Lower lobe of right lung (tissue), 2 donors: Measurements from ENCODE around the gene FCER1G. TPM values are rescaled to one million over a fixed set of nuclear protein-coding genes. Genes with fewer than 3 reads are reported as not detected.

Source experiments
- ATAC-seq, 2 donors: fragments of 200-7000 bp; cut with Tn5 transposase; one replicate each; pipeline ENCODE4 v1.9.1; 2020 to 2022; ENCODE audit warnings: mild to moderate bottlenecking in 2 of 2, moderate library complexity in 2 of 2
- DNase-seq: peaks from one replicate; pipeline ENCODE4 v3.0.0-alpha.2; 2020
- H3K27ac ChIP-seq: fragments of 200-600 bp; one replicate; pipeline ENCODE4 v1.8.0; 2022
- H3K27me3 ChIP-seq: fragments of 200-600 bp; one replicate; pipeline ENCODE4 v1.8.0; 2022; ENCODE audit warnings: low read depth
- H3K36me3 ChIP-seq: fragments of 200-600 bp; one replicate; pipeline ENCODE4 v1.8.0; 2022; ENCODE audit warnings: mild to moderate bottlenecking
- H3K4me1 ChIP-seq: fragments of 200-600 bp; one replicate; pipeline ENCODE4 v1.8.0; 2022
- H3K4me3 ChIP-seq: fragments of 200-600 bp; one replicate; pipeline ENCODE4 v1.8.0; 2022; ENCODE audit warnings: mild to moderate bottlenecking
- H3K9me3 ChIP-seq: fragments of 200-600 bp; one replicate; pipeline ENCODE4 v1.8.0; 2022
- CTCF ChIP-seq: fragments of 200-600 bp; IDR thresholded peaks from one replicate; pipeline ENCODE4 v1.8.0; 2022; ENCODE audit warnings: antibody characterized with exemption, mild to moderate bottlenecking
- intact Hi-C: fragments of 100-400 bp; cut with DNase I; formaldehyde crosslinking; loops from one replicate; pipeline ENCODE4 v1.11.0; 2022
- total RNA-seq: library from RNA; stranded (reverse); fragmentation: NEBNext Ultra II Directional; extraction: Animal tissue kit (Norgen Biotek cat#: 25700); gene quantifications from one replicate; pipeline ENCODE4 v1.2.1, GENCODE V29; 2021
- donor health status: DM: no; HTN: yes; CAD: no; lungs with severe emphysema.

FCER1G gene
- total RNA-seq, 1 donor from 2014 or later = 283 TPM

- ATAC-seq = no peak
- intact Hi-C loops = no loop called here
- Histone ChIP-seq H3K27ac (peak overlapping the region; percentile 93), H3K4me3 (peak overlapping the region; percentile 40), H3K4me1 (peaks cover 88% of the 10 kb centered on the region), H3K36me3 (peaks cover under 1% of the 10 kb centered on the region), H3K9me3 (no peaks in the 10 kb centered on the region), H3K27me3 (no peaks in the 10 kb centered on the region)
- DNase-seq = no peak
- no peak for TF ChIP-seq CTCF
Observed at GRCh38 chr1:161198194-161198896, 16.8 kb upstream of the FCER1G start.

DNA sequence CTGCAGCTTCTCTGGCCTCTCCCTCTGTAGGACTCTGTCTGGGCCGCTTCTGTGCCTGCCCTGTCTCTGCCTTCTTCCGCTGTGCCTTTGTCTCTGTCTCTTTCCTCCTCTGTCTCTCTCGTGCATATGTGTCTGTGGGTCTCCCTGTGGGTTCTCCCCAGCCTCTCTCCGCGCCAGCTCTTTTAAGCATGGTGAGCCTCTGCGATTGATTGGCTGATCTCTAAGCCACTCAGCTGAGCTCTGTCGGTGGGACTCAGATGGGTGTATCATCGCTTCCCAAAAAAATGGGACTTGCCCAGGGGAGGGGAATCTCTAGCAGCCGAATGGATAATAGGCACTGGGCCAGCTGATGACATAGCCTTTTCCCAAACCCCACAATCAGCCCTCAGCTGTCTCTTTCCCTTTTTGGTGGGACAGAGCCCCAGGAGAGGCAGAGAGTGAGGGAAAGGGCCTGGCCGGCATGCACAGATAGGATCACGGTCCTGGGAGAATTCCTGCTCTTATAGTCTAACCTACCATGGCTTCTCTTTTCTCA, 16.1 kb upstream of the FCER1G start, which contains the start of gene ADAMTS4:
ADAMTS4 (minus strand) TSS at position 158 of the 535 bp plus-strand sequence. CDS start 427 bp downstream, outside the sequence.
- peak within 1 kb of the TSS; percentile 40 for H3K4me3 ChIP-seq
- intact Hi-C loops = no loop called here
- H3K27ac ChIP-seq = peak within 1 kb of the TSS; percentile 93
- ATAC-seq = no peak
- H3K36me3 ChIP-seq = peaks cover 7% of the 10 kb centered on the region
- no peak for DNase-seq
- H3K27me3 ChIP-seq = no peaks in the 10 kb centered on the region
- TF ChIP-seq CTCF = no peak
- no peaks in the 10 kb centered on the region for H3K9me3 ChIP-seq
- H3K4me1 ChIP-seq = peaks cover 91% of the 10 kb centered on the region

- peaks cover 91% of the 10 kb centered on the region for H3K4me1 ChIP-seq
- intact Hi-C loops = no loop called here
- peaks cover 13% of the 10 kb centered on the region for H3K36me3 ChIP-seq
- H3K4me3 ChIP-seq = no peak overlapping the region
- DNase-seq = no peak
- H3K27ac ChIP-seq = peak overlapping the region; percentile 93
- TF ChIP-seq CTCF = no peak
- ATAC-seq = no peak
- H3K27me3 ChIP-seq = no peaks in the 10 kb centered on the region
- no peaks in the 10 kb centered on the region for H3K9me3 ChIP-seq
Observed at GRCh38 chr1:161199506-161200139, 15.5 kb upstream of the FCER1G start.

DNA sequence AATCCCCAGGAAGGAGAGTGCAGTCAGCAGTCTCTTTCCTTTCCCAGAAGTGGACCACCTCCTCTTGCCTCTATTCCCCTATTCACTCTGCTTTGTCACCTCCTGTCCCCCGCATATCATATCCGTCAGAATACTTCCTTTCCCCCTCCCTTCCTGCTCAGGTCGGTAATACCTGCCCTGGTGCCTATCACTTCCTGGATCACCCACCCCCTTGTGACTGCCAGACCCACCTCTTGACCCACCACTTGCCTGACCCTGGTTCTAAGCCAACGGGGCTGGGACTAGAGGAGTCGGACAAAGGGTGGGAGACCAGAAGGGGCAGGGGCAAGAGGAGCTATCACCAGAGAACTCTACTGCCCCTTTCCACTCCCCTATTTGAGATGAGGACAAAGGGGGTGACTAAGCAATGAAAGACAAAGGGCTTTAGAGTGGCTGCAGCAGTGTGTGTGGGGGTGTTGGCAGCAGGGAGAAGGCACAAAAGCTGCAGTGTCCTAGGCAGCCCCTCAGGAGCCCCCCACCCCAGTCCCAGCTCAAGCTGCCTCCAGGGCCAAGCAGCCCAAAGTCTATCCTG, 14.6 kb upstream of the FCER1G start:
- peak overlapping the region; percentile 95 for H3K4me3 ChIP-seq
- peak overlapping the region; percentile 93 for H3K27ac ChIP-seq
- peaks cover 21% of the 10 kb centered on the region for H3K36me3 ChIP-seq
- no peaks in the 10 kb centered on the region for H3K27me3 ChIP-seq
- intact Hi-C loops = no loop called here
- H3K4me1 ChIP-seq = peaks cover 92% of the 10 kb centered on the region
- TF ChIP-seq CTCF = no peak
- H3K9me3 ChIP-seq = no peaks in the 10 kb centered on the region
- no peak for ATAC-seq
- DNase-seq = no peak

DNA sequence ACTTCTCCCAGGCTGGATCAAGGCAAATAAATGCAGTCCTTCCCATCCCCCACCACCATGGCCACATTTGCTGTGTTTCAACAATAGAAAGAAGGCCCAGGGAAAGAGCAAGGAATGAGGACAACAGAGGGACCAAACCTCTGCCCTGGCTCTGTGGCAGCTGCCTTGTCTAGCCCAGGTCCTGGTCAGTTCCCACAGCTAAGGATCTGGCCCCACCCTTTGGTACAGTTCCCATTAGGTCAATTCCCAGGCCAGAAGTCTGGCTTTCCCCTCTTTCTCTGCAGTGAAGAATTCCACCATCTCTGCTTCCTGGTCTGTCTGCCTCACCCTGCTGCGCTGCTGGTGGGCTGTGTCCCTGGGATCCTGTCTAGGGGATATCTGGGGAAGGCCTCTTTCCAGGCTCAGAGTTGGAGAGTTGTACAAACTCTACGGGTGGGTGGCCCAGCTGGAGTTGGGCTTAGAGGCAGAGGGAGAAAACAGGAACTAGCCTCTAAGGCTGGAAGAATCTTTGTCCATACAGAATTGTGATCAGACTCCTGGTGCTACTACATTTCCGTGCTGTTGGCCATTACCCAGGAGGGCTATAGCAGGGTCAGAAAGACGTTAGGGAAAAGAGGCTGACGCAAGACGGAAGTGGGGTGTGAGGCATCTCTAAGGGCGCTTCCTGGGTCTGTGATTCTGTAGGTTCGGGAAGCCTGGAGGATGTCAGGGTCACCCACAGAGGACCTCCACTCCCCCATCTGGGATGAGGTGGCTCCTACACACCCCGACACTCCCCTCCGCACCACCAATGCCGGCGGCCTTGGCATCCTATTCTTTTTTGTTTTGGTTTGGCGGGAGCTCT, 13.9 kb upstream of the FCER1G start:
- DNase-seq (no peak), ATAC-seq (peak; percentile 35 to 48)
- intact Hi-C loops = no loop called here
- H3K27ac ChIP-seq = peak overlapping the region; percentile 93
- H3K9me3 ChIP-seq = no peaks in the 10 kb centered on the region
- TF ChIP-seq CTCF = no peak
- H3K27me3 ChIP-seq = no peaks in the 10 kb centered on the region
- peaks cover 94% of the 10 kb centered on the region for H3K4me1 ChIP-seq
- H3K4me3 ChIP-seq = peak overlapping the region; percentile 95
- peaks cover 28% of the 10 kb centered on the region for H3K36me3 ChIP-seq
